Fibroblast of villous mesenchyme (primary cell): ENCODE measurements around the gene TMEM184B. TPM values are rescaled to one million over a fixed set of nuclear protein-coding genes. Genes with fewer than 3 reads are reported as not detected.
A peak's percentile ranks its signal among the peaks of the same experiment; 100 is the strongest.

Experiments used
- DNase-seq: peaks from one replicate; pipeline ENCODE4 v3.0.0-alpha.2; 2010; ENCODE audit warnings: low read depth
- H3K4me3 ChIP-seq: 2 replicates; pipeline ENCODE4 v1.5.1; 2011; ENCODE audit warnings: low read depth, mild to moderate bottlenecking, low read length
- total RNA-seq: library from RNA; depleted of rRNA; stranded (reverse); fragments of >200 nt; gene quantifications from 2 replicates; pipeline ENCODE4 v1.2.3, GENCODE V29; 2012
- TF ChIP-seq, protein P1 (sequence below): IDR thresholded peaks from 2 replicates; pipeline ENCODE4 v1.5.1; 2012; ENCODE audit warnings: low read depth, mild to moderate bottlenecking, low read length; ENCODE audit not compliant: insufficient read depth

TMEM184B gene
- total RNA-seq, 1 donor, result 44.9 TPM

GRCh38 chr22:38218661-38219622, 53.9 kb downstream of the TMEM184B start:
- no peak overlapping the region for H3K4me3 ChIP-seq
- peak; percentile 94 for DNase-seq
- TF ChIP-seq, protein P1, sequence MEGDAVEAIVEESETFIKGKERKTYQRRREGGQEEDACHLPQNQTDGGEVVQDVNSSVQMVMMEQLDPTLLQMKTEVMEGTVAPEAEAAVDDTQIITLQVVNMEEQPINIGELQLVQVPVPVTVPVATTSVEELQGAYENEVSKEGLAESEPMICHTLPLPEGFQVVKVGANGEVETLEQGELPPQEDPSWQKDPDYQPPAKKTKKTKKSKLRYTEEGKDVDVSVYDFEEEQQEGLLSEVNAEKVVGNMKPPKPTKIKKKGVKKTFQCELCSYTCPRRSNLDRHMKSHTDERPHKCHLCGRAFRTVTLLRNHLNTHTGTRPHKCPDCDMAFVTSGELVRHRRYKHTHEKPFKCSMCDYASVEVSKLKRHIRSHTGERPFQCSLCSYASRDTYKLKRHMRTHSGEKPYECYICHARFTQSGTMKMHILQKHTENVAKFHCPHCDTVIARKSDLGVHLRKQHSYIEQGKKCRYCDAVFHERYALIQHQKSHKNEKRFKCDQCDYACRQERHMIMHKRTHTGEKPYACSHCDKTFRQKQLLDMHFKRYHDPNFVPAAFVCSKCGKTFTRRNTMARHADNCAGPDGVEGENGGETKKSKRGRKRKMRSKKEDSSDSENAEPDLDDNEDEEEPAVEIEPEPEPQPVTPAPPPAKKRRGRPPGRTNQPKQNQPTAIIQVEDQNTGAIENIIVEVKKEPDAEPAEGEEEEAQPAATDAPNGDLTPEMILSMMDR, result no peak

- H3K4me3 ChIP-seq, result no peak overlapping the region
- no peak for DNase-seq
These were observed 57.4 kb downstream of the TMEM184B start for GRCh38 chr22:38215156-38216038.

GRCh38 chr22:38214302-38215056, 58.3 kb downstream of the TMEM184B start:
- TF ChIP-seq, protein P1, result peak; percentile 7
- peak overlapping the region; percentile 51 for H3K4me3 ChIP-seq
- peak; percentile 80 for DNase-seq

More at GRCh38 chr22:38215156-38216038, 57.4 kb downstream of the TMEM184B start:
- TF ChIP-seq, protein P1, result no peak

GRCh38 chr22:38213990-38214301, 58.9 kb downstream of the TMEM184B start:
- no peak for DNase-seq
- peak overlapping the region; percentile 51 for H3K4me3 ChIP-seq
- TF ChIP-seq, protein P1, result no peak

DNA sequence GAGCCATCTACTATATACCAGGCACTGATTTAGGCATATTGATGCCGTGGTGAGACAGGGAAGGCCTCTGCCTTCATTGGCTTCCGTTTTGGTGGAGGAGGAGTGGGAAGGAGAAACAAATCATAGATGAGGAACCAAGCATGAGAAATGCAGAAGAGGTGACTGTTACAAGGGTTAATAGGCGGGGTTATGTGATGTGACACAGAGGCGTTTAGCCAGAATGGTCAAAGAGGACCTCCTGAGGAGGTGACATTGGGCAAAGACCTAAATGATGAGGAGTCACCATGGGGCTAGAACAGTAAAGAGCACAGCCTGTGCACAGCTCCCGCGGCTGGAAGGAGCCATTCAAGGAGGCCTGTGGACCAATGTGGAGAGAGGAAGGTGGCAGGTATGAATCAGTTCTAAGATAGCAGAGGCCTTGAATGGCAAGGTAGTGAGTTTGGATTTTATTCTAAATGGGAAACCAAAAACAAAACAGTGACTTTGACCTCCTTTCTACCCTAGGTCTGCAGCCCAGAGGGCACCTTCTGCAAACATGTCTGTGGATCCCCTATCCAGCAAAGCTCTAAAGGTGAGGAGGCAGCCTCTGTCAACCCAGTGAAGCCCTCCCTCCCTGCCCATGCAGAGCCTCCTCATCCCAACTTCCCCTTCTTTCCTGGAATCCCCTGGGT, 59.4 kb downstream of the TMEM184B start:
- TF ChIP-seq, protein P1, result no peak
- no peak for DNase-seq

GRCh38 chr22:38212442-38212841, 60.4 kb downstream of the TMEM184B start:
- no peak for DNase-seq
- TF ChIP-seq, protein P1, result no peak
- H3K4me3 ChIP-seq, result no peak overlapping the region

More for the DNA sequence above, 59.4 kb downstream of the TMEM184B start:
- no peak overlapping the region for H3K4me3 ChIP-seq
